ENCODE data around the gene SS18L1.

DNA sequence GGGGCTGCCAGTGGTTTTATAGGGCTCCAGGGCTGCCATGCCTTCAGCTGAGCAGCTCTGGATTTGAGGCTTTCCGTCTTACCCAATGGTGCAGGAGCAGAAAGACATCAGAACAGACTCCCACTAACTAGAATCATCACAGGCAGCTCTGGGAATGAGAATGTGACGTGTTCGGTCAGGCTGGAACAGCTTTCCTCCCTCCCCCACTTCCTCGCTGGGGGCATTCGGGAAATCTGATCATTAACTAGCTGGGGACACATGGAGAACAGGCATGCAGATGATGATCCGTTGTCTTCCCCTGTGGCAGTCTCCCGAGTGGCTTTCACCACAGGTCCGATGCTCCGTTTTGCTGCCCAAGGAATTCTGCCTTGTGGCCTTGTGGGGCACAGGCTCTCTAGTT lies 33.7 kb downstream of the SS18L1 start:
- TF ChIP-seq POLR2AphosphoS5 (IDR thresholded peaks at IDR 0.05; ENCODE audit: borderline replicate concordance, low read depth, low read length) (no peak), FOXP2 (optimal IDR thresholded peaks at IDR 0.05; ENCODE audit: control extremely low read depth, extremely low read length, insufficient read depth) (no peak)

Data from SK-N-MC (cell line).